Neural cell (in vitro differentiated cells): ENCODE data around the gene ZSCAN16. TPM values are rescaled to one million over a fixed set of nuclear protein-coding genes. Genes with fewer than 3 reads are reported as not detected.

Experiments used
- H2AFZ ChIP-seq: fragments of 200-600, 300-800 bp; sonication (generic), shearing (Covaris generic); 2 replicates; pipeline ENCODE4 v1.6.0; 2014; ENCODE audit warnings: low read depth, mild to moderate bottlenecking, antibody characterized with exemption, low read length, moderate library complexity
- H3F3A ChIP-seq: fragments of 200-600 bp; shearing (Covaris generic); 2 replicates; pipeline ENCODE4 v1.6.1; 2016; ENCODE audit warnings: mild to moderate bottlenecking, moderate library complexity, mixed read lengths, antibody characterized with exemption, low read length; ENCODE audit not compliant: insufficient read depth, poor library complexity, severe bottlenecking
- H3K27ac ChIP-seq: fragments of 200-600, 300-800 bp; sonication (generic), shearing (Covaris generic); 2 replicates; pipeline ENCODE4 v1.5.1; 2014; ENCODE audit warnings: mild to moderate bottlenecking, low read length, moderate library complexity
- H3K27me3 ChIP-seq: fragments of 300-800, 200-600 bp; sonication (generic), shearing (Covaris generic); 2 replicates; pipeline ENCODE4 v1.6.0; 2014; ENCODE audit warnings: mild to moderate bottlenecking, low read depth, low read length, moderate library complexity; ENCODE audit not compliant: insufficient read depth
- H3K36me3 ChIP-seq: fragments of 300-800, 200-600 bp; sonication (generic), shearing (Covaris generic); 2 replicates; pipeline ENCODE4 v1.5.1; 2014; ENCODE audit warnings: mild to moderate bottlenecking, antibody characterized with exemption, low read length, moderate library complexity; ENCODE audit not compliant: insufficient read depth
- H3K4me2 ChIP-seq: fragments of 300-800, 200-600 bp; sonication (generic), shearing (Covaris generic); 2 replicates; pipeline ENCODE4 v1.6.0; 2014; ENCODE audit warnings: mild to moderate bottlenecking, low read length
- H3K4me3 ChIP-seq: fragments of 300-800, 200-600 bp; sonication (generic), shearing (Covaris generic); 2 replicates; pipeline ENCODE4 v1.5.1; 2014; ENCODE audit warnings: mild to moderate bottlenecking, low read length, moderate library complexity
- H3K79me2 ChIP-seq: fragments of 200-600 bp; shearing (Covaris generic); replicated peaks from 2 replicates; pipeline ENCODE4 v1.6.0; 2014; ENCODE audit warnings: mild to moderate bottlenecking, low read length, moderate library complexity; ENCODE audit not compliant: insufficient read depth
- H3K9ac ChIP-seq: fragments of 300-800, 200-600 bp; sonication (generic), shearing (Covaris generic); 2 replicates; pipeline ENCODE4 v1.6.1; 2016; ENCODE audit warnings: mild to moderate bottlenecking, low read length, mixed read lengths
- H3K9me2 ChIP-seq: fragments of 200-600 bp; shearing (Covaris generic); 2 replicates; pipeline ENCODE4 v1.6.1; 2016; ENCODE audit warnings: mild to moderate bottlenecking, low read length, mixed read lengths; ENCODE audit not compliant: insufficient read depth
- H3K9me3 ChIP-seq: fragments of 200-600, 300-800 bp; sonication (generic), shearing (Covaris generic); 2 replicates; pipeline ENCODE4 v1.6.1; 2016; ENCODE audit warnings: mild to moderate bottlenecking, mixed run types, low read length, moderate library complexity, mixed read lengths
- H4K20me1 ChIP-seq: fragments of 200-600 bp; shearing (Covaris generic); 2 replicates; pipeline ENCODE4 v1.6.1; 2016; ENCODE audit warnings: mild to moderate bottlenecking, mixed run types; ENCODE audit not compliant: insufficient read depth
- EP300 ChIP-seq: fragments of 450-650 bp; conservative IDR thresholded peaks from 2 replicates; pipeline ENCODE4 v1.6.1; 2014; ENCODE audit warnings: antibody characterized with exemption, mild to moderate bottlenecking, moderate library complexity; ENCODE audit not compliant: poor library complexity, severe bottlenecking
- EZH2 ChIP-seq: fragments of 200-600, 300-800 bp; shearing (Covaris generic), sonication (generic); IDR thresholded peaks from 2 replicates; pipeline ENCODE4 v1.6.1; 2014; ENCODE audit warnings: antibody characterized with exemption, low read length, borderline replicate concordance, mild to moderate bottlenecking; ENCODE audit not compliant: insufficient read depth, poor library complexity, severe bottlenecking
- MXI1 ChIP-seq: fragments of 450-650 bp; conservative IDR thresholded peaks from 2 replicates; pipeline ENCODE4 v1.6.1; 2014; ENCODE audit warnings: antibody characterized with exemption, mild to moderate bottlenecking; ENCODE audit not compliant: poor library complexity, severe bottlenecking
- POLR2AphosphoS5 ChIP-seq: IDR thresholded peaks from 2 replicates; pipeline ENCODE4 v1.6.1; 2012
- RAD21 ChIP-seq: fragments of 450-650 bp; conservative IDR thresholded peaks from 2 replicates; pipeline ENCODE4 v1.6.1; 2014; ENCODE audit warnings: antibody characterized with exemption, mild to moderate bottlenecking, moderate library complexity
- SMC3 ChIP-seq: fragments of 450-650 bp; conservative IDR thresholded peaks from 2 replicates; pipeline ENCODE4 v1.6.1; 2014; ENCODE audit warnings: antibody characterized with exemption, mild to moderate bottlenecking, moderate library complexity; ENCODE audit not compliant: poor library complexity
- TAF1 ChIP-seq: IDR thresholded peaks from 2 replicates; pipeline ENCODE4 v1.6.1; 2012; ENCODE audit warnings: low read depth
- polyA plus RNA-seq: library from polyadenylated mRNA; depleted of rRNA; stranded (reverse); fragments of >200 nt; gene quantifications from 2 replicates; pipeline ENCODE4 v1.2.3, GENCODE V29; 2014
- TF ChIP-seq, protein P1 (sequence below): IDR thresholded peaks from 2 replicates; pipeline ENCODE4 v1.6.1; 2012; ENCODE audit warnings: borderline replicate concordance
- TF ChIP-seq, protein P2 (sequence below): fragments of 450-650 bp; IDR thresholded peaks from 2 replicates; pipeline ENCODE4 v1.5.1; 2014; ENCODE audit warnings: antibody characterized with exemption, mild to moderate bottlenecking, moderate library complexity; ENCODE audit not compliant: poor library complexity, severe bottlenecking

ZSCAN16 gene
- polyA plus RNA-seq, 1 donor from 2014 or later = 31.9 TPM

DNA sequence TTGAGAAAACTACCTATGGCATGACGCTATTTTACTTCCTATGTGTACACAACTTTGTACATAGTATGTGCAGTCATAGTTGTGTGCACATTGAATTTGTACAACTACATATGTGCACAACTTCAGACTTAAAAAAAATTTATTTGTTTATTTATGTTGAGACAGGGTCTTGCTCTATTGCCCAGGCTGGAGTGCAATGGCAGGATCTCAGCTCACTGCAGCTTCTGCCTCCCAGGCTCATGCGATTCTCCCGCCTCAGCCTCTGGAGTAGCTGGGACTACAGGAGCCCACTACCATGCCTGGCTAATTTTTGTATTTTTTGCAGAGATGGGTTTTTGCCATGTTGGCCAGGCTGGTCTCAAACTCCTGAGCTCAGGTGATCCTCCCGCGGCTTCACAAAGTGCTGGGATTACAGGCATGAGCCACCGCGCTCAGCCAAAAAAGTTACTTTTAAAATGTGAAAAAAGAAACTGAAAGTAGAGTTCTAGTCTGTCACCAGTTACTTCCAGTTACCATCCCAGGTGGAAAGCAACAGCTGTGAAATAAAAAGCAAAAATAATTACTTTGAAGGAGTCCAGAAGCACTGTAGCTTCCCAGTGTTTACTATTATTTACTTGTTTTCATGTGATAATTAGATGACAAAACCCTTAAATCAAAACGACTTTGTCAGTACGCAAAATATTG is 15.6 kb downstream of the ZSCAN16 start:
- Histone ChIP-seq H3K79me2 (peaks cover 64% of the 10 kb centered on the region), H3F3A (no peaks in the 10 kb centered on the region), H2AFZ (no peak overlapping the region), H3K9me2 (no peaks in the 10 kb centered on the region), H3K36me3 (no peaks in the 10 kb centered on the region), H3K4me3 (no peak overlapping the region), H3K27me3 (no peaks in the 10 kb centered on the region), H4K20me1 (no peaks in the 10 kb centered on the region), H3K27ac (no peak overlapping the region), H3K4me2 (no peak overlapping the region), H3K9me3 (no peaks in the 10 kb centered on the region), H3K9ac (no peak overlapping the region)
- TF ChIP-seq EZH2 (no peak), RAD21 (no peak), MXI1 (no peak), TAF1 (no peak), POLR2AphosphoS5 (no peak), SMC3 (no peak), EP300 (no peak)
- TF ChIP-seq, protein P1, sequence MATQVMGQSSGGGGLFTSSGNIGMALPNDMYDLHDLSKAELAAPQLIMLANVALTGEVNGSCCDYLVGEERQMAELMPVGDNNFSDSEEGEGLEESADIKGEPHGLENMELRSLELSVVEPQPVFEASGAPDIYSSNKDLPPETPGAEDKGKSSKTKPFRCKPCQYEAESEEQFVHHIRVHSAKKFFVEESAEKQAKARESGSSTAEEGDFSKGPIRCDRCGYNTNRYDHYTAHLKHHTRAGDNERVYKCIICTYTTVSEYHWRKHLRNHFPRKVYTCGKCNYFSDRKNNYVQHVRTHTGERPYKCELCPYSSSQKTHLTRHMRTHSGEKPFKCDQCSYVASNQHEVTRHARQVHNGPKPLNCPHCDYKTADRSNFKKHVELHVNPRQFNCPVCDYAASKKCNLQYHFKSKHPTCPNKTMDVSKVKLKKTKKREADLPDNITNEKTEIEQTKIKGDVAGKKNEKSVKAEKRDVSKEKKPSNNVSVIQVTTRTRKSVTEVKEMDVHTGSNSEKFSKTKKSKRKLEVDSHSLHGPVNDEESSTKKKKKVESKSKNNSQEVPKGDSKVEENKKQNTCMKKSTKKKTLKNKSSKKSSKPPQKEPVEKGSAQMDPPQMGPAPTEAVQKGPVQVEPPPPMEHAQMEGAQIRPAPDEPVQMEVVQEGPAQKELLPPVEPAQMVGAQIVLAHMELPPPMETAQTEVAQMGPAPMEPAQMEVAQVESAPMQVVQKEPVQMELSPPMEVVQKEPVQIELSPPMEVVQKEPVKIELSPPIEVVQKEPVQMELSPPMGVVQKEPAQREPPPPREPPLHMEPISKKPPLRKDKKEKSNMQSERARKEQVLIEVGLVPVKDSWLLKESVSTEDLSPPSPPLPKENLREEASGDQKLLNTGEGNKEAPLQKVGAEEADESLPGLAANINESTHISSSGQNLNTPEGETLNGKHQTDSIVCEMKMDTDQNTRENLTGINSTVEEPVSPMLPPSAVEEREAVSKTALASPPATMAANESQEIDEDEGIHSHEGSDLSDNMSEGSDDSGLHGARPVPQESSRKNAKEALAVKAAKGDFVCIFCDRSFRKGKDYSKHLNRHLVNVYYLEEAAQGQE = no peak

DNA sequence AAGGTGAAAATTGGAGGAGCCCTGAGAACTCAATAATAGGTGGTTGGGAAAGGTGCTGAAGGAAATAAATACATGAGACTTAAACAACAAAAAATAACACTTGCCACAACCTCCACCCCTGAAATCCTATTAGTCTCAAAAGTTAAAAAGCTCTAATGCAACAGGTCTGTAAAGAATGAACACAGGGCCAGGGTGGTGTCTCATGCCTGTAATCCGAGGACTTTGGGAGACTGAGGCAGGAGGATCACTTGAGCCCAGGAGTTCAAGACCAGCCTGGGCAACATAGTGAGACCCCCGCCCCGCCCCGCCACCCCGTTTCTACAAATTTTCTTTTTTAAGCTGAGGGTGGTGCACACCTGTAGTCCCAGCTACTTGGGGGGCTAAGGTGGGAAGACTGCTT is 16.2 kb downstream of the ZSCAN16 start:
- Histone ChIP-seq H4K20me1 (no peaks in the 10 kb centered on the region), H3K27me3 (no peaks in the 10 kb centered on the region), H3F3A (no peaks in the 10 kb centered on the region), H3K79me2 (peaks cover 62% of the 10 kb centered on the region), H3K27ac (no peak overlapping the region), H3K4me3 (no peak overlapping the region), H3K4me2 (no peak overlapping the region), H3K9me3 (no peaks in the 10 kb centered on the region), H3K36me3 (no peaks in the 10 kb centered on the region), H3K9ac (no peak overlapping the region), H3K9me2 (no peaks in the 10 kb centered on the region), H2AFZ (no peak overlapping the region)
- TF ChIP-seq, protein P2, sequence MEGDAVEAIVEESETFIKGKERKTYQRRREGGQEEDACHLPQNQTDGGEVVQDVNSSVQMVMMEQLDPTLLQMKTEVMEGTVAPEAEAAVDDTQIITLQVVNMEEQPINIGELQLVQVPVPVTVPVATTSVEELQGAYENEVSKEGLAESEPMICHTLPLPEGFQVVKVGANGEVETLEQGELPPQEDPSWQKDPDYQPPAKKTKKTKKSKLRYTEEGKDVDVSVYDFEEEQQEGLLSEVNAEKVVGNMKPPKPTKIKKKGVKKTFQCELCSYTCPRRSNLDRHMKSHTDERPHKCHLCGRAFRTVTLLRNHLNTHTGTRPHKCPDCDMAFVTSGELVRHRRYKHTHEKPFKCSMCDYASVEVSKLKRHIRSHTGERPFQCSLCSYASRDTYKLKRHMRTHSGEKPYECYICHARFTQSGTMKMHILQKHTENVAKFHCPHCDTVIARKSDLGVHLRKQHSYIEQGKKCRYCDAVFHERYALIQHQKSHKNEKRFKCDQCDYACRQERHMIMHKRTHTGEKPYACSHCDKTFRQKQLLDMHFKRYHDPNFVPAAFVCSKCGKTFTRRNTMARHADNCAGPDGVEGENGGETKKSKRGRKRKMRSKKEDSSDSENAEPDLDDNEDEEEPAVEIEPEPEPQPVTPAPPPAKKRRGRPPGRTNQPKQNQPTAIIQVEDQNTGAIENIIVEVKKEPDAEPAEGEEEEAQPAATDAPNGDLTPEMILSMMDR = no peak
- no peak for TF ChIP-seq EP300
